ENCODE results near the gene HOXB6. TPM values are rescaled to one million over a fixed set of nuclear protein-coding genes. Genes with fewer than 3 reads are reported as not detected.
A peak's percentile ranks its signal among the peaks of the same experiment; 100 is the strongest.

The HOXB6 gene
- not detected for total RNA-seq
- polyA plus RNA-seq (2013, experiment 1 of 2), result 14.4 TPM
- 10.0 TPM for polyA plus RNA-seq (2013, experiment 2 of 2)
- long read RNA-seq, experiment 1, result 0 reads
- long read RNA-seq, experiment 2, result 0 reads
- long read RNA-seq, experiment 3, result 0 reads
- long read RNA-seq, experiment 4, result 0 reads

DNA sequence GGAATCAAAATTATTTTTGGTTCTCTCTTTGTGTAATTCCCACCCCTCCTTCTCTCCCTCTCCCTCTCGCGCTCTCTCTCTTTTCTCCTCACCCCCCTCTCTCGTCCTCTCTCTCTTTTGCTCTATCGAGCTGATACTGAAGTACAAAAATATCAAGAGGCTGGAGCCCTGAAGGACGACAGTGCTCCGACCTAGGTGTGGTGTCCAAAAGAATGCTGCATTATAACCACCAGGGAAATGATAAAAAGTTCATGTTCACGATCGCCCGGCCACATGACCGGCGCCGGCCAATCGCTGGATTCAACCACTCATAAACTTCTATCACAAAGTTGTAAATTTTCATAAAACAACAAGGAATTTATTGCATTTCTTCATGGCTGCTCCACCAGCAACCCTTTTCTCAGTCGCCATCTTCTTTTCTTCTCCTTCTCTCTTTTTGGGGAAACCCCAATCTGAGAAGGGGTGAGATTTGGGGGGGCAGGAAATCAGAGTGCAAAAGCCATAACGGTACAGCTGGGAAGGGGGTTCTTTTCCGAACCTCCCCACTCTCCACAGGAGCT lies at the start of gene HOXB6:
HOXB6 (minus strand) TSS at position 217 of the 560 bp plus-strand sequence. CDS start 6,836 bp downstream, outside the sequence.
- TF ChIP-seq, protein P1, sequence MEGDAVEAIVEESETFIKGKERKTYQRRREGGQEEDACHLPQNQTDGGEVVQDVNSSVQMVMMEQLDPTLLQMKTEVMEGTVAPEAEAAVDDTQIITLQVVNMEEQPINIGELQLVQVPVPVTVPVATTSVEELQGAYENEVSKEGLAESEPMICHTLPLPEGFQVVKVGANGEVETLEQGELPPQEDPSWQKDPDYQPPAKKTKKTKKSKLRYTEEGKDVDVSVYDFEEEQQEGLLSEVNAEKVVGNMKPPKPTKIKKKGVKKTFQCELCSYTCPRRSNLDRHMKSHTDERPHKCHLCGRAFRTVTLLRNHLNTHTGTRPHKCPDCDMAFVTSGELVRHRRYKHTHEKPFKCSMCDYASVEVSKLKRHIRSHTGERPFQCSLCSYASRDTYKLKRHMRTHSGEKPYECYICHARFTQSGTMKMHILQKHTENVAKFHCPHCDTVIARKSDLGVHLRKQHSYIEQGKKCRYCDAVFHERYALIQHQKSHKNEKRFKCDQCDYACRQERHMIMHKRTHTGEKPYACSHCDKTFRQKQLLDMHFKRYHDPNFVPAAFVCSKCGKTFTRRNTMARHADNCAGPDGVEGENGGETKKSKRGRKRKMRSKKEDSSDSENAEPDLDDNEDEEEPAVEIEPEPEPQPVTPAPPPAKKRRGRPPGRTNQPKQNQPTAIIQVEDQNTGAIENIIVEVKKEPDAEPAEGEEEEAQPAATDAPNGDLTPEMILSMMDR (conservative IDR thresholded peaks at IDR 0.05), result no peak
- H3K27me3 ChIP-seq (ENCODE audit: control insufficient read depth, insufficient read depth, low read length, poor library complexity, severe bottlenecking), result peaks cover 100% of the 10 kb centered on the region
- no peak for DNase-seq

GRCh38 chr17:48649741-48650140 lies 45.0 kb upstream of the HOXB6 start:
- Mint-ChIP-seq H3K4me3 (no peak overlapping the region), H3K27ac (no peak overlapping the region), H3K27me3 (ENCODE audit: insufficient read depth) (peaks cover 97% of the 10 kb centered on the region), H3K36me3 (ENCODE audit: low read depth) (no peaks in the 10 kb centered on the region), H3K4me1 (no peaks in the 10 kb centered on the region), H3K9me3 (no peaks in the 10 kb centered on the region)
- Histone ChIP-seq H3K4me3 (ENCODE audit: low read length) (no peak overlapping the region), H3K27ac (ENCODE audit: low read depth, low read length) (no peak overlapping the region), H3K9me3 (ENCODE audit: control insufficient read depth, low read length) (no peaks in the 10 kb centered on the region), H3K4me1 (ENCODE audit: control insufficient read depth, insufficient read depth, low read length) (peaks cover 3% of the 10 kb centered on the region), H3K27me3 (ENCODE audit: control insufficient read depth, insufficient read depth, low read length, poor library complexity, severe bottlenecking) (peaks cover 80% of the 10 kb centered on the region), H3K36me3 (ENCODE audit: control insufficient read depth, insufficient read depth, low read length) (no peaks in the 10 kb centered on the region), H3K9ac (ENCODE audit: extremely low read depth, low read length, poor library complexity, severe bottlenecking) (no peak overlapping the region)
- TF ChIP-seq, protein P1 (conservative IDR thresholded peaks at IDR 0.05), result no peak
- WGBS, 2 experiments (ENCODE audit: insufficient coverage in 1 of 2, insufficient read length in 1 of 2), result no CpG with 5 or more reads among the region's 1 CpG
- DNase-seq, result no peak

More for the DNA sequence above, at the start of gene HOXB6:
- no peaks in the 10 kb centered on the region for H3K36me3 ChIP-seq (ENCODE audit: control insufficient read depth, insufficient read depth, low read length)
- H3K36me3 Mint-ChIP-seq (ENCODE audit: low read depth), result no peaks in the 10 kb centered on the region
- peaks cover 100% of the 10 kb centered on the region for H3K27me3 Mint-ChIP-seq (ENCODE audit: insufficient read depth)
- H3K9me3 Mint-ChIP-seq, result no peaks in the 10 kb centered on the region
- H3K27ac ChIP-seq (ENCODE audit: low read depth, low read length), result peak within 1 kb of the TSS; percentile 24
- WGBS, 2 experiments (ENCODE audit: insufficient coverage in 1 of 2, insufficient read length in 1 of 2), result 19 to 20% methylated on average over 12 to 16 of the region's 16 CpGs
- no peak within 1 kb of the TSS for H3K27ac Mint-ChIP-seq
- H3K4me1 ChIP-seq (ENCODE audit: control insufficient read depth, insufficient read depth, low read length), result no peaks in the 10 kb centered on the region
- peaks cover 1% of the 10 kb centered on the region for H3K4me1 Mint-ChIP-seq
- no peak within 1 kb of the TSS for H3K9ac ChIP-seq (ENCODE audit: extremely low read depth, low read length, poor library complexity, severe bottlenecking)
- no peak within 1 kb of the TSS for H3K4me3 Mint-ChIP-seq
- peaks cover 16% of the 10 kb centered on the region for H3K9me3 ChIP-seq (ENCODE audit: control insufficient read depth, low read length)
- H3K4me3 ChIP-seq (ENCODE audit: low read length), result no peak within 1 kb of the TSS

GRCh38 chr17:48647963-48648245 lies 43.1 kb upstream of the HOXB6 start:
- H3K4me3 Mint-ChIP-seq, result no peak overlapping the region
- Histone ChIP-seq H3K4me1 (ENCODE audit: control insufficient read depth, insufficient read depth, low read length) (peaks cover 3% of the 10 kb centered on the region), H3K9ac (ENCODE audit: extremely low read depth, low read length, poor library complexity, severe bottlenecking) (no peak overlapping the region), H3K27ac (ENCODE audit: low read depth, low read length) (no peak overlapping the region), H3K9me3 (ENCODE audit: control insufficient read depth, low read length) (no peaks in the 10 kb centered on the region), H3K27me3 (ENCODE audit: control insufficient read depth, insufficient read depth, low read length, poor library complexity, severe bottlenecking) (peaks cover 90% of the 10 kb centered on the region), H3K36me3 (ENCODE audit: control insufficient read depth, insufficient read depth, low read length) (no peaks in the 10 kb centered on the region), H3K4me3 (ENCODE audit: low read length) (no peak overlapping the region)
- 80% methylated on average over 1 of the region's 1 CpG; no CpG with 5 or more reads in 1 of the 2 experiments for WGBS, 2 experiments (ENCODE audit: insufficient coverage in 1 of 2, insufficient read length in 1 of 2)
- no peaks in the 10 kb centered on the region for H3K36me3 Mint-ChIP-seq (ENCODE audit: low read depth)
- TF ChIP-seq, protein P1 (conservative IDR thresholded peaks at IDR 0.05), result no peak
- DNase-seq, result no peak
- no peaks in the 10 kb centered on the region for H3K4me1 Mint-ChIP-seq
- peaks cover 99% of the 10 kb centered on the region for H3K27me3 Mint-ChIP-seq (ENCODE audit: insufficient read depth)
- no peak overlapping the region for H3K27ac Mint-ChIP-seq
- H3K9me3 Mint-ChIP-seq, result no peaks in the 10 kb centered on the region

Data from endodermal cell (in vitro differentiated cells).